SK-N-SH (cell line): ENCODE data around the gene ABHD4. TPM values are rescaled to one million over a fixed set of nuclear protein-coding genes. Genes with fewer than 3 reads are reported as not detected.

Experiments
- CTCF ChIA-PET: fragments of 300-600, 350-600 bp; formaldehyde crosslinking; extraction: SDS; loops from one replicate; lab custom pipeline; 2021; lab: Yijun Ruan, JAX
- POLR2A ChIA-PET: fragments of 350-600 bp; sonication (Branson Sonifier 250); formaldehyde crosslinking; extraction: SDS; loops from one replicate; lab custom pipeline; 2020; ENCODE audit warnings: antibody characterized with exemption, inconsistent platforms; lab: Yijun Ruan, JAX
- DNase-seq: peaks from one replicate; pipeline ENCODE4 v3.0.0; 2012
- H2AFZ ChIP-seq: fragments of 200-600 bp; sonication (generic); 2 replicates; pipeline ENCODE4 v1.8.1; 2016; ENCODE audit warnings: antibody characterized with exemption, mild to moderate bottlenecking, low read depth
- H3F3A ChIP-seq: fragments of 200-600 bp; sonication (generic); replicated peaks from 2 replicates; pipeline ENCODE3; 2016; ENCODE audit warnings: antibody characterized with exemption, mild to moderate bottlenecking; ENCODE audit not compliant: insufficient read depth
- H3K27ac ChIP-seq, 2 experiments: fragments of 200-500 bp in 1 of 2; fragments of 200-600 bp in 1 of 2; sonication (Bioruptor generic) in 1 of 2; sonication (generic), shearing (Covaris generic) in 1 of 2; 2 replicates each; pipeline versions ENCODE4 v1.5.1 to v1.6.1; 2014 to 2016; ENCODE audit warnings: low read depth in 2 of 2, inconsistent platforms in 1 of 2, low read length in 1 of 2, mild to moderate bottlenecking in 1 of 2, mixed read lengths in 1 of 2
- H3K27me3 ChIP-seq: fragments of 200-600 bp; sonication (generic), shearing (Covaris generic); 2 replicates; pipeline ENCODE4 v1.6.1; 2016; ENCODE audit warnings: mixed run types; ENCODE audit not compliant: insufficient read depth
- H3K36me3 ChIP-seq, 2 experiments: fragments of 200-500 bp in 1 of 2; fragments of 200-600 bp in 1 of 2; sonication (Bioruptor generic) in 1 of 2; sonication (generic) in 1 of 2; replicated peaks in 1 of 2; 2 replicates each; pipeline versions ENCODE3 to v1.5.1; 2014 to 2016; ENCODE audit warnings: low read length in 1 of 2, mild to moderate bottlenecking in 1 of 2; ENCODE audit not compliant: insufficient read depth in 2 of 2, control insufficient read depth in 1 of 2
- H3K4me1 ChIP-seq, 2 experiments: fragments of 200-500 bp in 1 of 2; fragments of 200-600 bp in 1 of 2; sonication (Bioruptor generic) in 1 of 2; sonication (generic), shearing (Covaris generic) in 1 of 2; 2 replicates each; pipeline versions ENCODE4 v1.5.1 to v1.6.1; 2014 to 2016; ENCODE audit warnings: low read depth in 1 of 2, low read length in 1 of 2, mixed run types in 1 of 2; ENCODE audit not compliant: insufficient read depth in 2 of 2, control insufficient read depth in 1 of 2
- H3K4me2 ChIP-seq: fragments of 200-600 bp; sonication (generic), shearing (Covaris generic); 2 replicates; pipeline ENCODE4 v1.6.1; 2017; ENCODE audit warnings: mixed run types
- H3K4me3 ChIP-seq, 2 experiments: fragments of 200-500 bp in 1 of 2; fragments of 200-600 bp in 1 of 2; sonication (Bioruptor generic) in 1 of 2; sonication (generic), shearing (Covaris generic) in 1 of 2; 2 replicates each; pipeline versions ENCODE4 v1.5.1 to v1.8.1; 2014 to 2016; ENCODE audit warnings: low read depth in 2 of 2, inconsistent platforms in 1 of 2, low read length in 1 of 2, mild to moderate bottlenecking in 1 of 2, mixed read lengths in 1 of 2, moderate library complexity in 1 of 2
- H3K79me2 ChIP-seq: fragments of 200-600 bp; sonication (generic); 2 replicates; pipeline ENCODE4 v1.8.1; 2017; ENCODE audit warnings: mild to moderate bottlenecking; ENCODE audit not compliant: insufficient read depth
- H3K9ac ChIP-seq: fragments of 200-600 bp; sonication (generic); 2 replicates; pipeline ENCODE4 v1.6.1; 2017; ENCODE audit warnings: mixed run types
- H3K9me2 ChIP-seq: fragments of 200-600 bp; sonication (generic); 2 replicates; pipeline ENCODE4 v1.6.1; 2017; ENCODE audit warnings: mixed run types
- H3K9me3 ChIP-seq: fragments of 200-600 bp; sonication (generic); 2 replicates; pipeline ENCODE4 v1.6.1; 2017; ENCODE audit warnings: mixed run types, mild to moderate bottlenecking, moderate library complexity
- H4K20me1 ChIP-seq: fragments of 200-600 bp; sonication (generic); 2 replicates; pipeline ENCODE4 v1.6.1; 2017; ENCODE audit warnings: mild to moderate bottlenecking, mixed run types; ENCODE audit not compliant: insufficient read depth
- ELF1 ChIP-seq: IDR thresholded peaks from 2 replicates; pipeline ENCODE4 v1.4.0; 2012
- EP300 ChIP-seq, 2 experiments: IDR thresholded peaks; 2 replicates each; pipeline versions ENCODE4 v1.4.0 to v1.6.1; 2012; ENCODE audit warnings: borderline replicate concordance in 1 of 2, low read depth in 1 of 2, low read length in 1 of 2
- FOSL2 ChIP-seq: IDR thresholded peaks from 2 replicates; pipeline ENCODE4 v1.4.0; 2012; ENCODE audit warnings: low read depth, mild to moderate bottlenecking, moderate library complexity, borderline replicate concordance
- FOXJ3 ChIP-seq: sonication (generic); formaldehyde crosslinking; IDR thresholded peaks from 2 replicates; pipeline ENCODE4 v1.5.1; 2020; ENCODE audit warnings: mild to moderate bottlenecking, missing genetic modification reagents
- FOXM1 ChIP-seq: IDR thresholded peaks from 2 replicates; pipeline ENCODE4 v1.4.0; 2012; ENCODE audit warnings: low read depth, mild to moderate bottlenecking
- GABPA ChIP-seq: IDR thresholded peaks from 2 replicates; pipeline ENCODE4 v1.4.0; 2012; ENCODE audit warnings: low read depth, mild to moderate bottlenecking
- JUND ChIP-seq: IDR thresholded peaks from 2 replicates; pipeline ENCODE4 v1.4.0; 2012
- MEF2A ChIP-seq: IDR thresholded peaks from 2 replicates; pipeline ENCODE4 v1.4.0; 2012; ENCODE audit warnings: low read depth, borderline replicate concordance
- NFIC ChIP-seq: IDR thresholded peaks from 2 replicates; pipeline ENCODE4 v1.4.0; 2012; ENCODE audit warnings: borderline replicate concordance
- POLR2AphosphoS5 ChIP-seq: IDR thresholded peaks from 2 replicates; pipeline ENCODE4 v1.6.1; 2012; ENCODE audit warnings: low read depth, low read length
- RCOR1 ChIP-seq: fragments of 150-350 bp; IDR thresholded peaks from 2 replicates; pipeline ENCODE4 v1.6.1; 2017; ENCODE audit warnings: antibody characterized with exemption, low read length
- RFX5 ChIP-seq: IDR thresholded peaks from 2 replicates; pipeline ENCODE4 v1.6.1; 2012; ENCODE audit warnings: mild to moderate bottlenecking, improper control_type of control experiment, low read length
- TEAD4 ChIP-seq: IDR thresholded peaks from 2 replicates; pipeline ENCODE4 v1.4.0; 2012; ENCODE audit warnings: mild to moderate bottlenecking, borderline replicate concordance; ENCODE audit not compliant: insufficient read depth
- YY1 ChIP-seq: IDR thresholded peaks from 2 replicates; pipeline ENCODE4 v1.4.0; 2012; ENCODE audit warnings: low read depth, mild to moderate bottlenecking
- WGBS: methylation state at CpG from one replicate; pipeline ENCODE4 v1.1.6; 2017; ENCODE audit warnings: low lambda C conversion rate; 5-methylcytosine and 5-hydroxymethylcytosine counted together
- polyA plus RNA-seq, 3 experiments: library from polyadenylated mRNA; depleted of rRNA; stranded (reverse); fragments of >200 nt; gene quantifications; 2 replicates each; pipeline ENCODE4 v1.2.3, GENCODE V29; 2012
- TF ChIP-seq, protein P1 (sequence below): fragments of 150-350 bp; IDR thresholded peaks from 2 replicates; pipeline ENCODE4 v1.6.1; 2017; ENCODE audit warnings: antibody characterized with exemption, low read length, low read depth, borderline replicate concordance
- TF ChIP-seq, protein P2 (sequence below): IDR thresholded peaks from 2 replicates; pipeline ENCODE4; 2012
- TF ChIP-seq, protein P3 (sequence below): fragments of 150-350 bp; IDR thresholded peaks from 2 replicates; pipeline ENCODE4 v1.6.1; 2016; ENCODE audit warnings: mild to moderate bottlenecking, low read depth, low read length
- TF ChIP-seq, protein P4 (sequence below): fragments of 200-600 bp; sonication (generic); IDR thresholded peaks from 2 replicates; pipeline ENCODE4 v1.6.1; 2017; ENCODE audit warnings: antibody characterized with exemption, mild to moderate bottlenecking, moderate library complexity
- TF ChIP-seq, protein P5 (sequence below): IDR thresholded peaks from 2 replicates; pipeline ENCODE4 v1.4.0; 2012; ENCODE audit warnings: low read depth, borderline replicate concordance
- TF ChIP-seq, protein P6 (sequence below): IDR thresholded peaks from 2 replicates; pipeline ENCODE4 v1.4.0; 2012; ENCODE audit warnings: low read depth, borderline replicate concordance

The ABHD4 gene
- polyA plus RNA-seq, 1 of the 3 experiments (the other 2 are of a cell fraction), result 15.0 TPM

DNA sequence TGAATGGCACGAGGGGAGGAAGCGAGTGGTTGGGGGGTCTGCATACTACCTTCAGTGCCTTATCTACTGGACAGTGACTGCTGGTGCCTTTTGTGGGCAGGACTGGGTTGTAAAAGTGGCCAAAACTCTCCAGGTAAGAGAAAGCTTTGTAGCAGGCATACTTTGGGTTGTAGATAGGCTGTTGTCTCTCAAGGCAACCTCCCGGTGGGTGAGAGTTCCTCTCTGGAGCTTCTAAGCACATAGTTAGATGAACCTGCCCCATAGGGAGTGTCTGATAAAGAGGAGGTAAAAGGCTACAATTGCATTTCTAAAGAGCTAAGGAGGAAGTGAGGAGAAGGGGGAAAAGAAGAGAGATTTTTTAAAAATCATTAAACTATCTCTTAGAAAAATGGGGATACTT is 4.9 kb upstream of the ABHD4 start:
- POLR2A ChIA-PET, result no interaction called here
- CTCF ChIA-PET, result interaction anchor here (1.4 to 3.0 kb wide), 4 partner anchors 21 to 60 kb away, joined by 3 to 9 read pairs (median 4); no protein-coding TSS in a partner anchor
- no peaks in the 10 kb centered on the region for H3K36me3 ChIP-seq

More for the DNA sequence above, 4.9 kb upstream of the ABHD4 start:
- H3K4me2 ChIP-seq, result no peak overlapping the region
- no peak overlapping the region for H3K9ac ChIP-seq
- H3K4me1 ChIP-seq, result peaks cover 0 to 7% of the 10 kb centered on the region in 2 experiments; a peak in 2 of 4 replicates
- no peak overlapping the region for H2AFZ ChIP-seq
- H3K9me2 ChIP-seq, result no peaks in the 10 kb centered on the region
- H3K79me2 ChIP-seq, result peaks cover 8% of the 10 kb centered on the region
- no peaks in the 10 kb centered on the region for H4K20me1 ChIP-seq
- no peaks in the 10 kb centered on the region for H3K9me3 ChIP-seq
- TF ChIP-seq FOXM1 (no peak), MEF2A (no peak), FOXJ3 (CRISPR knock-in tag) (no peak), FOSL2 (no peak), RFX5 (no peak), RCOR1 (no peak), GABPA (no peak), ELF1 (no peak), TEAD4 (no peak), NFIC (no peak), POLR2AphosphoS5 (no peak), EP300 (IDR thresholded peaks at IDR 0.05; ENCODE audit: borderline replicate concordance in 1 of 2, low read depth in 1 of 2, low read length in 1 of 2) (no peak), JUND (no peak), YY1 (no peak)
- TF ChIP-seq, protein P1, sequence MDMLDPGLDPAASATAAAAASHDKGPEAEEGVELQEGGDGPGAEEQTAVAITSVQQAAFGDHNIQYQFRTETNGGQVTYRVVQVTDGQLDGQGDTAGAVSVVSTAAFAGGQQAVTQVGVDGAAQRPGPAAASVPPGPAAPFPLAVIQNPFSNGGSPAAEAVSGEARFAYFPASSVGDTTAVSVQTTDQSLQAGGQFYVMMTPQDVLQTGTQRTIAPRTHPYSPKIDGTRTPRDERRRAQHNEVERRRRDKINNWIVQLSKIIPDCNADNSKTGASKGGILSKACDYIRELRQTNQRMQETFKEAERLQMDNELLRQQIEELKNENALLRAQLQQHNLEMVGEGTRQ, result no peak
- TF ChIP-seq, protein P2, sequence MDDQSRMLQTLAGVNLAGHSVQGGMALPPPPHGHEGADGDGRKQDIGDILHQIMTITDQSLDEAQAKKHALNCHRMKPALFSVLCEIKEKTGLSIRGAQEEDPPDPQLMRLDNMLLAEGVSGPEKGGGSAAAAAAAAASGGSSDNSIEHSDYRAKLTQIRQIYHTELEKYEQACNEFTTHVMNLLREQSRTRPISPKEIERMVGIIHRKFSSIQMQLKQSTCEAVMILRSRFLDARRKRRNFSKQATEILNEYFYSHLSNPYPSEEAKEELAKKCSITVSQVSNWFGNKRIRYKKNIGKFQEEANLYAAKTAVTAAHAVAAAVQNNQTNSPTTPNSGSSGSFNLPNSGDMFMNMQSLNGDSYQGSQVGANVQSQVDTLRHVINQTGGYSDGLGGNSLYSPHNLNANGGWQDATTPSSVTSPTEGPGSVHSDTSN, result no peak
- TF ChIP-seq, protein P3, sequence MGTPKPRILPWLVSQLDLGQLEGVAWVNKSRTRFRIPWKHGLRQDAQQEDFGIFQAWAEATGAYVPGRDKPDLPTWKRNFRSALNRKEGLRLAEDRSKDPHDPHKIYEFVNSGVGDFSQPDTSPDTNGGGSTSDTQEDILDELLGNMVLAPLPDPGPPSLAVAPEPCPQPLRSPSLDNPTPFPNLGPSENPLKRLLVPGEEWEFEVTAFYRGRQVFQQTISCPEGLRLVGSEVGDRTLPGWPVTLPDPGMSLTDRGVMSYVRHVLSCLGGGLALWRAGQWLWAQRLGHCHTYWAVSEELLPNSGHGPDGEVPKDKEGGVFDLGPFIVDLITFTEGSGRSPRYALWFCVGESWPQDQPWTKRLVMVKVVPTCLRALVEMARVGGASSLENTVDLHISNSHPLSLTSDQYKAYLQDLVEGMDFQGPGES, result no peak
- TF ChIP-seq, protein P4, sequence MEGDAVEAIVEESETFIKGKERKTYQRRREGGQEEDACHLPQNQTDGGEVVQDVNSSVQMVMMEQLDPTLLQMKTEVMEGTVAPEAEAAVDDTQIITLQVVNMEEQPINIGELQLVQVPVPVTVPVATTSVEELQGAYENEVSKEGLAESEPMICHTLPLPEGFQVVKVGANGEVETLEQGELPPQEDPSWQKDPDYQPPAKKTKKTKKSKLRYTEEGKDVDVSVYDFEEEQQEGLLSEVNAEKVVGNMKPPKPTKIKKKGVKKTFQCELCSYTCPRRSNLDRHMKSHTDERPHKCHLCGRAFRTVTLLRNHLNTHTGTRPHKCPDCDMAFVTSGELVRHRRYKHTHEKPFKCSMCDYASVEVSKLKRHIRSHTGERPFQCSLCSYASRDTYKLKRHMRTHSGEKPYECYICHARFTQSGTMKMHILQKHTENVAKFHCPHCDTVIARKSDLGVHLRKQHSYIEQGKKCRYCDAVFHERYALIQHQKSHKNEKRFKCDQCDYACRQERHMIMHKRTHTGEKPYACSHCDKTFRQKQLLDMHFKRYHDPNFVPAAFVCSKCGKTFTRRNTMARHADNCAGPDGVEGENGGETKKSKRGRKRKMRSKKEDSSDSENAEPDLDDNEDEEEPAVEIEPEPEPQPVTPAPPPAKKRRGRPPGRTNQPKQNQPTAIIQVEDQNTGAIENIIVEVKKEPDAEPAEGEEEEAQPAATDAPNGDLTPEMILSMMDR, result no peak
- TF ChIP-seq, protein P5, sequence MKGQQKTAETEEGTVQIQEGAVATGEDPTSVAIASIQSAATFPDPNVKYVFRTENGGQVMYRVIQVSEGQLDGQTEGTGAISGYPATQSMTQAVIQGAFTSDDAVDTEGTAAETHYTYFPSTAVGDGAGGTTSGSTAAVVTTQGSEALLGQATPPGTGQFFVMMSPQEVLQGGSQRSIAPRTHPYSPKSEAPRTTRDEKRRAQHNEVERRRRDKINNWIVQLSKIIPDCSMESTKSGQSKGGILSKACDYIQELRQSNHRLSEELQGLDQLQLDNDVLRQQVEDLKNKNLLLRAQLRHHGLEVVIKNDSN, result no peak
- TF ChIP-seq, protein P6, sequence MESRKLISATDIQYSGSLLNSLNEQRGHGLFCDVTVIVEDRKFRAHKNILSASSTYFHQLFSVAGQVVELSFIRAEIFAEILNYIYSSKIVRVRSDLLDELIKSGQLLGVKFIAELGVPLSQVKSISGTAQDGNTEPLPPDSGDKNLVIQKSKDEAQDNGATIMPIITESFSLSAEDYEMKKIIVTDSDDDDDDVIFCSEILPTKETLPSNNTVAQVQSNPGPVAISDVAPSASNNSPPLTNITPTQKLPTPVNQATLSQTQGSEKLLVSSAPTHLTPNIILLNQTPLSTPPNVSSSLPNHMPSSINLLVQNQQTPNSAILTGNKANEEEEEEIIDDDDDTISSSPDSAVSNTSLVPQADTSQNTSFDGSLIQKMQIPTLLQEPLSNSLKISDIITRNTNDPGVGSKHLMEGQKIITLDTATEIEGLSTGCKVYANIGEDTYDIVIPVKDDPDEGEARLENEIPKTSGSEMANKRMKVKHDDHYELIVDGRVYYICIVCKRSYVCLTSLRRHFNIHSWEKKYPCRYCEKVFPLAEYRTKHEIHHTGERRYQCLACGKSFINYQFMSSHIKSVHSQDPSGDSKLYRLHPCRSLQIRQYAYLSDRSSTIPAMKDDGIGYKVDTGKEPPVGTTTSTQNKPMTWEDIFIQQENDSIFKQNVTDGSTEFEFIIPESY, result no peak
- TF ChIP-seq, all 33 proteins: peak for 0
- H3F3A ChIP-seq, result peaks cover 8% of the 10 kb centered on the region
- no peak overlapping the region for H3K4me3 ChIP-seq
- H3K27ac ChIP-seq, result no peak overlapping the region
- DNase-seq, result no peak
- 21% methylated on average over 3 of the region's 3 CpGs for WGBS
- H3K27me3 ChIP-seq, result peaks cover 14% of the 10 kb centered on the region; the same call in 1 of the 2 replicates
